ENCODE results near the gene TNIK.

The TNIK gene

GRCh38 chr3:171446301-171446700, 13.9 kb downstream of the TNIK start:
- no peak for DNase-seq
- Histone ChIP-seq H3K9me3 (no peaks in the 10 kb centered on the region; the same call in 1 of the 2 replicates), H3K4me1 (peaks cover 11% of the 10 kb centered on the region), H3K4me3 (ENCODE audit: low read depth, low read length) (no peak overlapping the region), H3K36me3 (no peaks in the 10 kb centered on the region), H3K27me3 (no peaks in the 10 kb centered on the region)
- TF ChIP-seq CTCF (IDR thresholded peaks at IDR 0.05; ENCODE audit: low read depth, low read length) = no peak

- no peak for DNase-seq
- H3K27me3 ChIP-seq = no peaks in the 10 kb centered on the region
- H3K4me1 ChIP-seq = peaks cover 11% of the 10 kb centered on the region
- H3K36me3 ChIP-seq = no peaks in the 10 kb centered on the region
- no peaks in the 10 kb centered on the region; the same call in 1 of the 2 replicates for H3K9me3 ChIP-seq
- no peak overlapping the region for H3K4me3 ChIP-seq (ENCODE audit: low read depth, low read length)
- TF ChIP-seq CTCF (IDR thresholded peaks at IDR 0.05; ENCODE audit: low read depth, low read length) = no peak
Measured at GRCh38 chr3:171445620-171446204, 14.5 kb downstream of the TNIK start.

- no peak overlapping the region for H3K4me3 ChIP-seq (ENCODE audit: low read depth, low read length)
- no peaks in the 10 kb centered on the region for H3K9me3 ChIP-seq
- DNase-seq = no peak
- no peaks in the 10 kb centered on the region for H3K36me3 ChIP-seq
- TF ChIP-seq CTCF (IDR thresholded peaks at IDR 0.05; ENCODE audit: low read depth, low read length) = no peak
- no peaks in the 10 kb centered on the region for H3K27me3 ChIP-seq
- H3K4me1 ChIP-seq = peaks cover 11% of the 10 kb centered on the region
Measured at GRCh38 chr3:171444001-171444690, 16.1 kb downstream of the TNIK start.

GRCh38 chr3:171443211-171443957, 16.8 kb downstream of the TNIK start:
- no peak for TF ChIP-seq CTCF (IDR thresholded peaks at IDR 0.05; ENCODE audit: low read depth, low read length)
- no peak for DNase-seq
- Histone ChIP-seq H3K4me1 (peaks cover 11% of the 10 kb centered on the region), H3K36me3 (no peaks in the 10 kb centered on the region), H3K4me3 (ENCODE audit: low read depth, low read length) (no peak overlapping the region), H3K27me3 (no peaks in the 10 kb centered on the region), H3K9me3 (no peaks in the 10 kb centered on the region)

- DNase-seq = no peak
- Histone ChIP-seq H3K36me3 (no peaks in the 10 kb centered on the region), H3K4me3 (ENCODE audit: low read depth, low read length) (no peak overlapping the region), H3K27me3 (no peaks in the 10 kb centered on the region), H3K4me1 (peaks cover 5% of the 10 kb centered on the region), H3K9me3 (no peaks in the 10 kb centered on the region)
- no peak for TF ChIP-seq CTCF (IDR thresholded peaks at IDR 0.05; ENCODE audit: low read depth, low read length)
Measured at GRCh38 chr3:171442184-171442583, 18.0 kb downstream of the TNIK start.
